Astrocyte (in vitro differentiated cells and primary cell): ENCODE results near the gene OPA3.

Experiments
- EZH2 ChIP-seq: IDR thresholded peaks from 2 replicates; pipeline ENCODE4 v1.6.1; 2012; ENCODE audit warnings: mild to moderate bottlenecking, low read length, inconsistent platforms; ENCODE audit not compliant: insufficient read depth
- TF ChIP-seq, protein P1 (sequence below): IDR thresholded peaks from 2 replicates; pipeline ENCODE4 v1.5.1; 2011; ENCODE audit warnings: low read depth, mild to moderate bottlenecking, inconsistent platforms, low read length, moderate library complexity; ENCODE audit not compliant: insufficient read depth

GRCh38 chr19:45595814-45596213 is 11.2 kb upstream of the OPA3 start:
- TF ChIP-seq, protein P1, sequence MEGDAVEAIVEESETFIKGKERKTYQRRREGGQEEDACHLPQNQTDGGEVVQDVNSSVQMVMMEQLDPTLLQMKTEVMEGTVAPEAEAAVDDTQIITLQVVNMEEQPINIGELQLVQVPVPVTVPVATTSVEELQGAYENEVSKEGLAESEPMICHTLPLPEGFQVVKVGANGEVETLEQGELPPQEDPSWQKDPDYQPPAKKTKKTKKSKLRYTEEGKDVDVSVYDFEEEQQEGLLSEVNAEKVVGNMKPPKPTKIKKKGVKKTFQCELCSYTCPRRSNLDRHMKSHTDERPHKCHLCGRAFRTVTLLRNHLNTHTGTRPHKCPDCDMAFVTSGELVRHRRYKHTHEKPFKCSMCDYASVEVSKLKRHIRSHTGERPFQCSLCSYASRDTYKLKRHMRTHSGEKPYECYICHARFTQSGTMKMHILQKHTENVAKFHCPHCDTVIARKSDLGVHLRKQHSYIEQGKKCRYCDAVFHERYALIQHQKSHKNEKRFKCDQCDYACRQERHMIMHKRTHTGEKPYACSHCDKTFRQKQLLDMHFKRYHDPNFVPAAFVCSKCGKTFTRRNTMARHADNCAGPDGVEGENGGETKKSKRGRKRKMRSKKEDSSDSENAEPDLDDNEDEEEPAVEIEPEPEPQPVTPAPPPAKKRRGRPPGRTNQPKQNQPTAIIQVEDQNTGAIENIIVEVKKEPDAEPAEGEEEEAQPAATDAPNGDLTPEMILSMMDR, result no peak
- no peak for TF ChIP-seq EZH2
